Measurements from ENCODE around the gene LPP. TPM values are rescaled to one million over a fixed set of nuclear protein-coding genes. Genes with fewer than 3 reads are reported as not detected.

LPP gene
- total RNA-seq, 1 donor from 2014 or later, result 63.6 TPM

GRCh38 chr3:188798556-188799145 is 644.7 kb downstream of the LPP start:
- DNase-seq (ENCODE audit: low spot score) (no peak), ATAC-seq (no peak)

- no peak for DNase-seq (ENCODE audit: low spot score)
- ATAC-seq, result no peak
Observed at GRCh38 chr3:188801393-188801792, 647.4 kb downstream of the LPP start.

- ATAC-seq (no peak), DNase-seq (ENCODE audit: low spot score) (no peak)
Observed at GRCh38 chr3:188802645-188803044, 648.7 kb downstream of the LPP start.

GRCh38 chr3:188807006-188807405 is 653.0 kb downstream of the LPP start:
- no peak for DNase-seq (ENCODE audit: low spot score)
- ATAC-seq, result no peak

DNA sequence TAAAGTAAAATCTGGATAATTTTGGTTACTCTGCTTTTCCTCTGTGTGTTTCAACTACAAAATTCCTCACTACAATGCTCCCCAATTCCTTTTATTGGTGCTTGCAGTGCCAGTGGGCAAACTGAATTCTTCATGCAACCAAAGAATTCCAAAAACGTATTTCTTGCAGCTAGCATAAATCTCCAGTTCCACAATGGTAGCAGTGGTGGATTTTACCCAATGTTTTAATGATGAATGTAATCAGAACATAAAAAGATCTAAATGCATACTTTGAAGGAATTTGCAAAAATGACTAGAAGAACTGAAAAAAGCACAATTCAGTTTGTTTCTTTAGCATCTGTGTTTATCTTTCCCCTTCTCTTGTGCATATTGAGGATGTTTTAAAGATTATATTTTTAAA is 658.2 kb downstream of the LPP start:
- ATAC-seq (no peak), DNase-seq (ENCODE audit: low spot score) (no peak)

GRCh38 chr3:188814581-188814980 is 660.6 kb downstream of the LPP start:
- no peak for DNase-seq (ENCODE audit: low spot score)
- no peak for ATAC-seq

- DNase-seq (ENCODE audit: low spot score) (no peak), ATAC-seq (no peak)
Observed at GRCh38 chr3:188817103-188817934, 663.4 kb downstream of the LPP start.

DNA sequence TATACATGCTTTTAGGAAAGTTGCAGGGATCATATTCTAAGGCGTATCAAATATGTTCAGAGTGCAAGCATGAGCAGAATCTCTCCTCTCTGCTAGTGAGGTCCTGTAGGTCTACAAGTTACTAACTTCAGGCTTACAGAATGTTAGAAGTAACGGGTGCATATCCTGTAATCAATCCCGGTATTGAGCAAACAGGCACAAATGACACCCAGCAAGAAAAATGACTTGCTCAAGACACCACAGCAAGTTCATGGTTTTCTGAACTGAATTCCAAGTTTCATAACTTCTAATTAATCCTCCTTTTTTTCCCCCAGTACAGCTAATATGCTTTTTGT is 663.9 kb downstream of the LPP start:
- DNase-seq (ENCODE audit: low spot score) (no peak), ATAC-seq (no peak)

DNA sequence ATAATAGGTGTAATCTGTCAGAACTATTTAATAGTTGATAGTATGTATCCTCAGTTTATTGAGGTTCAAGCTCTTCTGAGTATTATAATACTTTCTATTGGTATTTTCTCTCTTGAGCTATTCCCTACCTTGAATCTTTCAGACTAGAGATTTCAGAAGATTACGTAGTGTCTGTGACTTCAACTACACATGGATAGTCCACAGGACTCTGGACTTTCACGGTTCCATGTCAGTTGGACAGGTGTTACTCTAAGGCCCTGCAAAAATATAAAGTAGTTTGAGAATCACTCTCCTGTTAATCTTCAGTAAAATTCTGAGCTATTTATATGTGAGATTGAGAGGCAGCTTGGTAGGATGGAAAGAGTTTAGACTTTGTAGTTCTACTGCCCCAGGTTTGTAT is 664.3 kb downstream of the LPP start:
- ATAC-seq, result peak; percentile 73
- DNase-seq (ENCODE audit: low spot score), result no peak

GRCh38 chr3:188819939-188820338 is 666.0 kb downstream of the LPP start:
- ATAC-seq (peak; percentile 37), DNase-seq (ENCODE audit: low spot score) (no peak)

DNA sequence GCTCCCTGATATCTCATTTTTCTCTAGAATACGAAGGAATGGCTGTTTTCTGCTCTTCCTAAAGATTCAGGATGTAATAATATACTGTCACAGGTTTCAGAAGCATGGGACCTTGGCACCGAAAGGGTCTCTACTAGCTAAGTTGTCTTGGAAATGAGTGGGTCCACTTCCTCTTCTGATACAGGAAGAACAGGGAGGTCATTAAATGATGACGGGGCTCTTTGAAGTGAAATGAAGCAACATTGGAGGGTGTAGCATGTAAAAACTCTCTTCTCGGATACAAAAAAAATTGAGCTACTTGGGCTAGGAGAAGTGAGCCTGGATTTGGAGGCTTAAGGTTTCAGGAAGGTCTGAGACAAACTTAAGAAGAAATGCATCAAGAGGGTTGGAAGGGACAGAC is 668.0 kb downstream of the LPP start:
- ATAC-seq (no peak), DNase-seq (ENCODE audit: low spot score) (no peak)

GRCh38 chr3:188822411-188822810 is 668.5 kb downstream of the LPP start:
- no peak for DNase-seq (ENCODE audit: low spot score)
- ATAC-seq, result no peak

GRCh38 chr3:188824566-188824965 is 670.6 kb downstream of the LPP start:
- no peak for ATAC-seq
- DNase-seq (ENCODE audit: low spot score), result no peak

- no peak for ATAC-seq
Observed at GRCh38 chr3:188825901-188826300, 671.9 kb downstream of the LPP start.

DNA sequence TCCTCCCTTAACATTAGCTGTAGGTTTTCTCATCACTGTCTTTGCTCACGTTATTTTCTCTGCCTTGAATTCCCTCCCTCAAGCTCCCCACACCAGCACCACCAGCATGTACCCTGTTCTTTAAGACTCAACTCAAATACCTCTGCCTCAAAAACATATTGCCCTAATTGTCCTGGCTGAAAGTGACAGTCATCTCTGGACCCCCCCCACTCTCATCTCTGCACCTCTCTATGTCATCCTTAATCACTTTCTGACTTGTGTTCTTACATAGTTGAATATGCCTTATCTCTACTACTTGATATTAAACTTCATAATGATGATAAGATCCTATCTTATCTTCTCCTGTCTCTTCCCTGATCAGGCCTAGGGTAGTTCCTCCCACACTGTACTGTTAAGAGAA is 672.6 kb downstream of the LPP start:
- no peak for ATAC-seq
- DNase-seq (ENCODE audit: low spot score), result no peak

More at GRCh38 chr3:188825901-188826300, 671.9 kb downstream of the LPP start:
- no peak for DNase-seq (ENCODE audit: low spot score)

DNA sequence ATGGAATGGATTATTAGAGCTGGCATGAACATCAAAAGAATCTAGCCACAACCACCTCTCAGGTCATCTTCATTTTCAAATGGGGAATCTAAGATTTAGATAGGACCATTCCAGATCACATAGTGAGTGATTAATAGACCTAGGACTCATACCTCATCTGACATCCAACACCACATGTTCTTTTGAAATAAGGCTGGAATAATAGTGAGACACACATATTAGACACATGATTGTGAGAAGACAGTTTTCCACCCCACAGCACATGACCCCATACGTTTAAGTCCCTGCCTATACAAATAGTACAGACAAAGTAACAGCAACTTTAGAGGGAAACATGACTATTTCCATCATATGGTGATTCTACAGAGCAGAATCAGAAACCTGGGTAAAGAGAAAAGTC is 673.1 kb downstream of the LPP start:
- DNase-seq (ENCODE audit: low spot score) (no peak), ATAC-seq (no peak)

- ATAC-seq (no peak), DNase-seq (ENCODE audit: low spot score) (no peak)
Observed at GRCh38 chr3:188827576-188827975, 673.6 kb downstream of the LPP start.

GRCh38 chr3:188829130-188829529 is 675.2 kb downstream of the LPP start:
- DNase-seq (ENCODE audit: low spot score), result no peak
- no peak for ATAC-seq

DNA sequence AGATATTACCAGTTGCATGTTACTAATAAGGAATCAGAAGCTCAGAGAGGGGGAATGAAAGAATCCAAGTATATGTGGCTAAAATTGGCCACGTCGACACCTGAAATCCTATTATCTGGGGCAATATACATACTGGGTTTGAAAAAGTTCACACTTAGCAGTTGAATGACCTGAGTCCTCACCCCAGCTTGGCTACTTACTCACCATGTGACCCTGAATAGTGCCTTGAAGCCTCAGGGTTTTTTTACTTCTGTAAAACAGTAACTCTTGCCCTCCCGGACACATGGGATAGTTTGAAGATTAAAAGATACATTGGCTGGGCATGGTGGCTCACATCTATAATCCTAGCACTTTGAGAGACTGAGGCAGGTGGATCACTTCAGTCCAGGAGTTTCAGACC is 675.6 kb downstream of the LPP start:
- no peak for DNase-seq (ENCODE audit: low spot score)
- ATAC-seq, result peak; percentile 66

DNA sequence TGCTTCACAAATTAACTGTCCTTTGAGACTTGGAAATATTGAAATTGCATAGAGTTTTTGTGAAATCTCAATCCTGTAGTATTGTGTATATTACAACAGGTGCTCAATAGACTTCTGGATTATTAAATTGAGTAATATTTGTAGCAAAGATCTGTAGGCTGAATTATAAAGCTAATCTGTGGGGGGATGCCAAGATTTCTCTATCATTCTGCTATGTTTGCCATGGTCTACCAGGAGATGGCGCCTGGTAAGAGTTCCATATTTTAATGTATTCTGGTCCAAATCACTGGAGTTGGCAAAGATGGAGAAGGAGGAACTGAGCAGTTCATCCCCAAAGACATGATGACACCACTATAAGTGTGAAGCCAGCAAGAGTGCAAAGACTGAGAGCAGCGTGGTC is 676.9 kb downstream of the LPP start:
- ATAC-seq (peak; percentile 54), DNase-seq (ENCODE audit: low spot score) (no peak)

GRCh38 chr3:188832146-188832545 is 678.2 kb downstream of the LPP start:
- ATAC-seq, result no peak
- DNase-seq (ENCODE audit: low spot score), result no peak

DNA sequence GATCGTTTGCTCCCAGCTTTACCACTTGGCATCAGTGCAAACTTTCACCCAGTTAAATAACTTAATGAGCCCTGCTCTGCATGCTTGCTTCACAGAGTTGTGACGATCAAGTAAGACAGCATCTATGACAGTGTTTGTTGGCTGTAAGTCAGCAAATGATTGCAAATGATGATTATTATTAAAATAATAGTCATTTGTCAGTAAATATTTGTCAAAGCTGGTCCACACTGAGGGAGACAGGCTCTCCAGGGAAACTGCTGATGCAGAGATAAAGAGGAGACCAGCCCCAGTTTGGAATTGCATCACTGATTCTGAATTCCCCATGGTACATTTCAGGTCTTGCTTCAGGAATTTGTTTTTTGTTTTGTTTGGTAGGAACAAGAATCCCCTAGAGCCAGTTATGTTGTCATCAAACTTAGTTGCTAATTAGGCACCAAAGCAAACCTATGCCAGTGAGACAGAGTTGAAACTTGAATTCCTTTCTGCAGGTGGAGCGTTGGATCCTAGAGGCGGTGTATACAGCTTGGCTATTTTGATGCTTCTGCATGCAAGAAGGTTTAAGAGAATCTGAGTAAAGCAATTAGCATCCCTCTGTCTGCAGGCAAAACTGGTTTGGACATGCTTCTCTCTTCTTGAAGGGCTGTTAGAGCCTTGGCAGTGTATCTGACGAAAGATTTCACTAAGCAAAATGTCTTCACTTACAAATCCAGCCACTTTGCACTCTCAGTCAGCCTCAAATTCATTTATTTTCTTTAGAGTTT is 679.2 kb downstream of the LPP start:
- ATAC-seq, result no peak
- no peak for DNase-seq (ENCODE audit: low spot score)

All from left lobe of liver (tissue), 2 donors.